HCT116 (cell line): Measurements from ENCODE around the gene TSPAN8. TPM values are rescaled to one million over a fixed set of nuclear protein-coding genes. Genes with fewer than 3 reads are reported as not detected.

ENCODE experiments used
- ATAC-seq: fragments of 200-7000 bp; cut with Tn5 transposase; 2 replicates; pipeline ENCODE4 v1.9.1; 2020; ENCODE audit warnings: mild to moderate bottlenecking, moderate library complexity
- BruUV-seq: library from RNA; stranded (reverse); fragments of 400-500 nt; replicated peaks from 2 replicates; lab custom pipeline; 2021; lab: Mats Ljungman, UMichigan
- CTCF ChIA-PET: fragments of 300-600 bp; sonication (Branson Sonifier 250); formaldehyde crosslinking; loops from one replicate; lab custom pipeline; 2021; ENCODE audit warnings: antibody characterized with exemption; lab: Charles Lee
- POLR2A ChIA-PET: fragments of 300-600, 350-600 bp; sonication (Branson Sonifier 250); formaldehyde crosslinking; loops from one replicate; lab custom pipeline; 2021; ENCODE audit warnings: antibody characterized with exemption; lab: Charles Lee
- RAD21 ChIA-PET, 2 experiments: fragments of 300-600 bp; sonication (Branson Sonifier 250); formaldehyde crosslinking; loops; one replicate each; lab custom pipeline; 2023; ENCODE audit warnings: low total read pairs in 2 of 2; ENCODE audit not compliant: uncharacterized antibody in 2 of 2, unreplicated experiment in 2 of 2, low non-redundant PET in 1 of 2; lab: Charles Lee
- DNase-seq: peaks from one replicate; pipeline ENCODE4 v3.0.0-alpha.2; 2010; ENCODE audit warnings: low read depth, low spot score
- H2AFZ ChIP-seq: fragments of 200-600 bp; shearing (Covaris generic), sonication (generic); 2 replicates; pipeline ENCODE4 v1.6.1; 2017; ENCODE audit warnings: low read depth, mixed run types, mixed read lengths, antibody characterized with exemption, low read length; ENCODE audit not compliant: poor library complexity, severe bottlenecking
- H3K27ac ChIP-seq: 2 replicates; pipeline ENCODE4 v1.5.1; 2012; ENCODE audit warnings: low read depth, low read length
- H3K27me3 ChIP-seq: fragments of 200-600 bp; sonication (generic); 2 replicates; pipeline ENCODE4 v1.6.1; 2016; ENCODE audit warnings: mixed run types, low read length, mixed read lengths; ENCODE audit not compliant: insufficient read depth
- H3K36me3 ChIP-seq, 2 experiments: fragments of 200-500 bp in 1 of 2; fragments of 200-600 bp in 1 of 2; sonication (Bioruptor generic) in 1 of 2; sonication (generic) in 1 of 2; 2 replicates each; pipeline versions ENCODE4 v1.5.1 to v1.6.1; 2014 to 2016; ENCODE audit warnings: low read length in 2 of 2, inconsistent platforms in 1 of 2, mixed read lengths in 1 of 2, mixed run types in 1 of 2; ENCODE audit not compliant: insufficient read depth in 2 of 2, control insufficient read depth in 1 of 2
- H3K4me1 ChIP-seq, 2 experiments: fragments of 200-600 bp in 1 of 2; sonication (generic) in 1 of 2; 2 replicates each; pipeline versions ENCODE4 v1.5.1 to v1.6.1; 2012 to 2017; ENCODE audit warnings: low read length in 2 of 2, inconsistent platforms in 1 of 2, mild to moderate bottlenecking in 1 of 2, mixed read lengths in 1 of 2, mixed run types in 1 of 2, moderate library complexity in 1 of 2; ENCODE audit not compliant: insufficient read depth in 2 of 2, control insufficient read depth in 1 of 2
- H3K4me2 ChIP-seq: fragments of 200-600 bp; sonication (generic); 2 replicates; pipeline ENCODE4 v1.6.1; 2017; ENCODE audit warnings: mixed run types, low read length, mixed read lengths
- H3K4me3 ChIP-seq, 2 experiments: fragments of 200-600 bp in 1 of 2; sonication (generic) in 1 of 2; replicated peaks in 1 of 2; 2 replicates each; pipeline ENCODE4 v1.5.1; 2011 to 2016; ENCODE audit warnings: low read length in 2 of 2, control low read depth in 1 of 2, low read depth in 1 of 2, mild to moderate bottlenecking in 1 of 2, mixed read lengths in 1 of 2, mixed run types in 1 of 2
- H3K79me2 ChIP-seq: fragments of 200-600 bp; sonication (generic); 2 replicates; pipeline ENCODE4 v1.6.1; 2017; ENCODE audit warnings: mild to moderate bottlenecking, mixed run types, low read length, moderate library complexity, mixed read lengths; ENCODE audit not compliant: insufficient read depth
- H3K9ac ChIP-seq: fragments of 200-600 bp; sonication (generic); 2 replicates; pipeline ENCODE4 v1.6.1; 2016; ENCODE audit warnings: low read length, mixed read lengths
- H3K9me2 ChIP-seq: fragments of 200-600 bp; sonication (generic), shearing (Covaris generic); 2 replicates; pipeline ENCODE4 v1.6.1; 2017; ENCODE audit warnings: mixed run types, mild to moderate bottlenecking, moderate library complexity; ENCODE audit not compliant: insufficient read depth
- H3K9me3 ChIP-seq, 2 experiments: fragments of 200-500 bp in 1 of 2; fragments of 200-600 bp in 1 of 2; sonication (Bioruptor generic) in 1 of 2; sonication (generic) in 1 of 2; 2 replicates each; pipeline ENCODE4 v1.6.1; 2014 to 2017; ENCODE audit warnings: low read length in 2 of 2, mixed read lengths in 2 of 2, inconsistent platforms in 1 of 2, low read depth in 1 of 2, mild to moderate bottlenecking in 1 of 2, mixed run types in 1 of 2, moderate library complexity in 1 of 2; ENCODE audit not compliant: control insufficient read depth in 1 of 2, insufficient read depth in 1 of 2
- H4K20me1 ChIP-seq: fragments of 200-600 bp; sonication (generic), shearing (Covaris generic); 2 replicates; pipeline ENCODE4 v1.6.1; 2017; ENCODE audit warnings: mixed run types, mild to moderate bottlenecking, moderate library complexity; ENCODE audit not compliant: insufficient read depth
- CEBPB ChIP-seq: IDR thresholded peaks from 2 replicates; pipeline ENCODE4 v1.6.1; 2012; ENCODE audit warnings: low read depth
- ELF1 ChIP-seq: IDR thresholded peaks from 2 replicates; pipeline ENCODE4 v1.6.1; 2012; ENCODE audit warnings: low read depth, borderline replicate concordance
- EZH2 ChIP-seq: fragments of 200-600 bp; sonication (generic); IDR thresholded peaks from 2 replicates; pipeline ENCODE4 v1.6.1; 2017; ENCODE audit warnings: antibody characterized with exemption, mixed run types
- FOSL1 ChIP-seq: IDR thresholded peaks from 2 replicates; pipeline ENCODE4 v1.6.1; 2012; ENCODE audit warnings: low read depth
- JUND ChIP-seq: IDR thresholded peaks from 2 replicates; pipeline ENCODE4 v1.6.1; 2012
- POLR2A ChIP-seq: IDR thresholded peaks from 2 replicates; pipeline ENCODE4 v1.7.0; 2011; ENCODE audit warnings: borderline replicate concordance; ENCODE audit not compliant: insufficient read depth, insufficient read length; ENCODE audit errors: extremely low read depth
- RAD21 ChIP-seq: IDR thresholded peaks from 2 replicates; pipeline ENCODE4 v1.6.1; 2012; ENCODE audit warnings: low read depth, mild to moderate bottlenecking
- SIN3A ChIP-seq: IDR thresholded peaks from 2 replicates; pipeline ENCODE4 v1.6.1; 2012; ENCODE audit warnings: low read depth
- SP1 ChIP-seq: IDR thresholded peaks from 2 replicates; pipeline ENCODE4 v1.6.1; 2012; ENCODE audit warnings: low read depth
- intact Hi-C: fragments of 100-400 bp; cut with micrococcal nuclease; formaldehyde crosslinking; loops from 2 replicates; pipeline ENCODE4 v1.10.0; 2022
- total RNA-seq: library from RNA; stranded (reverse); gene quantifications from one replicate; pipeline ENCODE4 v1.2.1, GENCODE V29; 2021; ENCODE audit not compliant: unreplicated experiment
- TF ChIP-seq, protein P1 (sequence below), 3 experiments: fragments of 200-600 bp in 1 of 3; sonication (generic) in 1 of 3; IDR thresholded peaks in 2 of 3; conservative IDR thresholded peaks in 1 of 3; 2 replicates each; pipeline ENCODE4 v1.5.1; 2012 to 2017; ENCODE audit warnings: low read depth in 2 of 3, low read length in 2 of 3, antibody characterized with exemption in 1 of 3, borderline replicate concordance in 1 of 3, control low read depth in 1 of 3, mild to moderate bottlenecking in 1 of 3, mixed read lengths in 1 of 3, mixed run types in 1 of 3, moderate library complexity in 1 of 3; ENCODE audit not compliant: insufficient read depth in 1 of 3
- TF ChIP-seq, protein P2 (sequence below): IDR thresholded peaks from 2 replicates; pipeline ENCODE4 v1.6.1; 2011; ENCODE audit warnings: mild to moderate bottlenecking, low read length, moderate library complexity; ENCODE audit not compliant: insufficient replicate concordance; ENCODE audit errors: extremely low read depth

The TSPAN8 gene
- total RNA-seq, 1 experiment from 2014 or later, result 0.76 TPM

DNA sequence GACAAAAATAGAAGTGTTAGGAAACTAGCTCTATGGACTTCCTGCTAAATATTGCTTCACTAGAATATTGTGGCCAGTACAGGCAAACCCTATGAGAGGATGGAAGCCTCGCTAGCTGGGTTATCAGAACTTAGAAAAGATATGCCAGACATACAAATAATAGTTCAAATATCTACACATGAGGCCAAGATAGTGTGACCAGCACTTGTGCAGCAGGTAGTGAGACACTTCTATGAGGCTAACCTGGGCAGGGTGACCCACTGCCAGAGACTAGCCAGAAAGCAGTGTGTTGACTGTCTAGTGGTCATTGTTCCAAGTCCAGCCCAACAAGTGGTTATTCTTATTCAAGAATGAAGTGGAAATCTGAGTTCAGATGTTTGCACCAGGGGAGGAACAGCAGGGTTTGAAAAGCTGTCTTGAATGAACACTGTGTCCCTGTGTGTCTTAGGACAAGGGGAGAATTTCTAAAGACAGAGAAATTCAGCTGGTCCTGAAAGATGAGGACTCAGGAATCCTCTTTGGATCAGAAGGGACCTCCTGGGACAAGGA is 16.3 kb downstream of the TSPAN8 start:
- Histone ChIP-seq H3K79me2 (no peaks in the 10 kb centered on the region), H3K27ac (no peak overlapping the region), H3K9ac (no peak overlapping the region), H2AFZ (no peak overlapping the region), H3K4me1 (no peaks in the 10 kb centered on the region), H3K27me3 (no peaks in the 10 kb centered on the region), H3K9me3 (no peaks in the 10 kb centered on the region), H3K4me3 (no peak overlapping the region), H4K20me1 (no peaks in the 10 kb centered on the region), H3K9me2 (no peaks in the 10 kb centered on the region), H3K36me3 (no peaks in the 10 kb centered on the region), H3K4me2 (no peak overlapping the region)
- POLR2A ChIA-PET, result no interaction called here
- ATAC-seq (no peak), DNase-seq (no peak)
- RAD21 ChIA-PET, result no interaction called here
- intact Hi-C loops, result no loop called here
- CTCF ChIA-PET, result no interaction called here
- no TSS peak for BruUV-seq
- TF ChIP-seq JUND, result no peak
- TF ChIP-seq SIN3A, result no peak
- TF ChIP-seq SP1, result no peak
- no peak for TF ChIP-seq FOSL1
- TF ChIP-seq, protein P1, sequence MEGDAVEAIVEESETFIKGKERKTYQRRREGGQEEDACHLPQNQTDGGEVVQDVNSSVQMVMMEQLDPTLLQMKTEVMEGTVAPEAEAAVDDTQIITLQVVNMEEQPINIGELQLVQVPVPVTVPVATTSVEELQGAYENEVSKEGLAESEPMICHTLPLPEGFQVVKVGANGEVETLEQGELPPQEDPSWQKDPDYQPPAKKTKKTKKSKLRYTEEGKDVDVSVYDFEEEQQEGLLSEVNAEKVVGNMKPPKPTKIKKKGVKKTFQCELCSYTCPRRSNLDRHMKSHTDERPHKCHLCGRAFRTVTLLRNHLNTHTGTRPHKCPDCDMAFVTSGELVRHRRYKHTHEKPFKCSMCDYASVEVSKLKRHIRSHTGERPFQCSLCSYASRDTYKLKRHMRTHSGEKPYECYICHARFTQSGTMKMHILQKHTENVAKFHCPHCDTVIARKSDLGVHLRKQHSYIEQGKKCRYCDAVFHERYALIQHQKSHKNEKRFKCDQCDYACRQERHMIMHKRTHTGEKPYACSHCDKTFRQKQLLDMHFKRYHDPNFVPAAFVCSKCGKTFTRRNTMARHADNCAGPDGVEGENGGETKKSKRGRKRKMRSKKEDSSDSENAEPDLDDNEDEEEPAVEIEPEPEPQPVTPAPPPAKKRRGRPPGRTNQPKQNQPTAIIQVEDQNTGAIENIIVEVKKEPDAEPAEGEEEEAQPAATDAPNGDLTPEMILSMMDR (IDR thresholded peaks at IDR 0.05 in 2 of 3, conservative IDR thresholded peaks at IDR 0.05 in 1 of 3; ENCODE audit: borderline replicate concordance in 1 of 3, insufficient read depth in 1 of 3, low read depth in 2 of 3, low read length in 2 of 3), result no peak
- no peak for TF ChIP-seq POLR2A
- TF ChIP-seq ELF1, result no peak
- TF ChIP-seq RAD21, result no peak

DNA sequence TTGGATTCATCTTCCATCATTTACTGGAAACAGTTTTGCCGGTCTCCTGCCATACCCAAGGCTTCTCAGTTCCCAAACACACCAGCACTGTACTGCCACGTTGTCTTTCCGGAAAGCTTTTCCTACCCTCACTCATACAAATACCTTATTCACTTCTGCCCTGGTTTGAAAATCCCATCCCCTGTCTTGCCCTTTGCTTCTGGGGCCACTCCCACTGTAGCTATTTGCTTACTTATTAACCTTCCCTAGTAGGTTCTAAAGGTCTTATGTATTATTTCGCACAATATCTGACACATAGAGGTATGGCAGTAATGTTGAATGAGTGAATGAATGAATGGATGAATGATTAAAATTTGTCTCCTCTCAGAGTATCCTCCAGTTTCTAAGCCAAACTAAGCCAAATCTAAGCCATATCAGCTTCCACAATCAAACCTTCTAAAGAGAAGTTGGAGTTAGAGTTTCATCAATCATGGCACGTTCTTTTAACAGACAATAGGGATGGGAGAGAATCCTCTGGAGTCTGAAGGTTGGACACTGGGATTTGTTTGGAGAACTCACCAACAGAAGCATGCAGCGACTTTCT is 18.6 kb downstream of the TSPAN8 start:
- intact Hi-C loops, result no loop called here
- H3K9ac ChIP-seq, result no peak overlapping the region
- H3K4me2 ChIP-seq, result no peak overlapping the region
- POLR2A ChIA-PET, result no interaction called here
- RAD21 ChIA-PET, result no interaction called here
- peaks cover 0 to 2% of the 10 kb centered on the region in 2 experiments; a peak in 1 of 4 replicates for H3K4me1 ChIP-seq
- no TSS peak for BruUV-seq
- CTCF ChIA-PET, result no interaction called here
- H3K4me3 ChIP-seq, result no peak overlapping the region
- H3K9me2 ChIP-seq, result no peaks in the 10 kb centered on the region
- no peak overlapping the region for H3K27ac ChIP-seq
- DNase-seq (no peak), ATAC-seq (no peak)
- TF ChIP-seq, protein P2, sequence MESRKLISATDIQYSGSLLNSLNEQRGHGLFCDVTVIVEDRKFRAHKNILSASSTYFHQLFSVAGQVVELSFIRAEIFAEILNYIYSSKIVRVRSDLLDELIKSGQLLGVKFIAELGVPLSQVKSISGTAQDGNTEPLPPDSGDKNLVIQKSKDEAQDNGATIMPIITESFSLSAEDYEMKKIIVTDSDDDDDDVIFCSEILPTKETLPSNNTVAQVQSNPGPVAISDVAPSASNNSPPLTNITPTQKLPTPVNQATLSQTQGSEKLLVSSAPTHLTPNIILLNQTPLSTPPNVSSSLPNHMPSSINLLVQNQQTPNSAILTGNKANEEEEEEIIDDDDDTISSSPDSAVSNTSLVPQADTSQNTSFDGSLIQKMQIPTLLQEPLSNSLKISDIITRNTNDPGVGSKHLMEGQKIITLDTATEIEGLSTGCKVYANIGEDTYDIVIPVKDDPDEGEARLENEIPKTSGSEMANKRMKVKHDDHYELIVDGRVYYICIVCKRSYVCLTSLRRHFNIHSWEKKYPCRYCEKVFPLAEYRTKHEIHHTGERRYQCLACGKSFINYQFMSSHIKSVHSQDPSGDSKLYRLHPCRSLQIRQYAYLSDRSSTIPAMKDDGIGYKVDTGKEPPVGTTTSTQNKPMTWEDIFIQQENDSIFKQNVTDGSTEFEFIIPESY, result no peak
- TF ChIP-seq JUND, result no peak
- no peak for TF ChIP-seq SIN3A
- TF ChIP-seq RAD21, result no peak
- TF ChIP-seq POLR2A, result no peak
- no peak for TF ChIP-seq CEBPB
- TF ChIP-seq EZH2, result no peak
- no peak for TF ChIP-seq FOSL1
- no peaks in the 10 kb centered on the region for H3K79me2 ChIP-seq
- no peaks in the 10 kb centered on the region for H3K9me3 ChIP-seq
- H4K20me1 ChIP-seq, result no peaks in the 10 kb centered on the region
- no peaks in the 10 kb centered on the region for H3K27me3 ChIP-seq
- H2AFZ ChIP-seq, result no peak overlapping the region
- no peaks in the 10 kb centered on the region for H3K36me3 ChIP-seq
